Psoas muscle (tissue), 8 donors: Measurements from ENCODE around the gene TTC27. TPM values are rescaled to one million over a fixed set of nuclear protein-coding genes. Genes with fewer than 3 reads are reported as not detected.
"Not testable (repeated sequence)": the region's sequence is repeated elsewhere in the genome, so short reads cannot be mapped to it uniquely, and the experiment has no call there.

Source experiments
- ATAC-seq, 4 donors: fragments of 200-7000 bp; cut with Tn5 transposase; one replicate each; pipeline ENCODE4 v1.9.1; 2020; ENCODE audit warnings: moderate library complexity in 3 of 4, mild to moderate bottlenecking in 2 of 4
- DNase-seq, 2 donors: peaks; one replicate each; pipeline ENCODE4 v3.0.0-alpha.2; 2020
- H3K27ac ChIP-seq: fragments of 200-600 bp; one replicate; pipeline ENCODE4 v1.8.0; 2022
- H3K27me3 ChIP-seq, 3 donors: fragments of 200-600 bp in 1 of 3; one replicate each; pipeline versions ENCODE4 v1.6.1 to v1.8.0; 2013 to 2022; ENCODE audit warnings: low read length in 2 of 3, mild to moderate bottlenecking in 2 of 3, moderate library complexity in 1 of 3; ENCODE audit not compliant: insufficient read depth in 3 of 3
- H3K36me3 ChIP-seq, 2 donors: fragments of 200-600 bp in 1 of 2; one replicate each; pipeline versions ENCODE4 v1.6.1 to v1.8.0; 2013 to 2022; ENCODE audit warnings: low read depth in 1 of 2, mild to moderate bottlenecking in 1 of 2, moderate library complexity in 1 of 2; ENCODE audit not compliant: insufficient read depth in 1 of 2
- H3K4me1 ChIP-seq: fragments of 200-600 bp; one replicate; pipeline ENCODE4 v1.8.0; 2022
- H3K4me3 ChIP-seq: fragments of 200-600 bp; one replicate; pipeline ENCODE4 v1.8.0; 2022; ENCODE audit warnings: mild to moderate bottlenecking
- H3K9me3 ChIP-seq: fragments of 200-600 bp; one replicate; pipeline ENCODE4 v1.8.0; 2022
- CTCF ChIP-seq: fragments of 200-600 bp; IDR thresholded peaks from one replicate; pipeline ENCODE4 v1.8.0; 2022; ENCODE audit warnings: antibody characterized with exemption
- WGBS, 3 donors: extraction: QIAGEN DNeasy Blood & Tissue Kit; methylation state at CpG; one replicate each; pipeline versions ENCODE4 v1.1.6 to v1.1.7; 2013; 5-methylcytosine and 5-hydroxymethylcytosine counted together
- intact Hi-C, 2 donors: fragments of 100-400 bp; cut with DNase I; formaldehyde crosslinking; loops; one replicate each; pipeline versions ENCODE4 v1.11.0 to v1.14.2; 2022
- polyA plus RNA-seq, 3 donors: library from polyadenylated mRNA; stranded (reverse); fragments of 200-250 nt; gene quantifications; one replicate each; pipeline ENCODE4 v1.2.3, GENCODE V29; 2013
- total RNA-seq, 4 donors: library from RNA; stranded (reverse); fragmentation: NEBNext Ultra II Directional in 2 of 4; extraction: Animal tissue kit (Norgen Biotek cat#: 25700) in 2 of 4; gene quantifications; one replicate each; pipeline versions ENCODE4 v1.2.1 to v1.2.4, GENCODE V29; 2021 to 2023
- donor health status: healthy with polysubstance abuse.
- donor health status: DM: no; HTN: no; CAD: no; lungs with moderate emphysema.
- donor health status: Bipolar disorder and iron deficiency.
- donor health status: healthy.
- donor health status: DM: yes; HTN: yes; CAD: no.
- donor health status: DM: no; HTN: no; CAD: no.
- donor health status: DM: no; HTN: no; CAD: no.
- donor health status: DM: yes; HTN: yes; CAD: no.

The TTC27 gene
- total and polyA plus RNA-seq, 7 donors, result 8.7 to 15.4 (median 12.2) TPM

DNA sequence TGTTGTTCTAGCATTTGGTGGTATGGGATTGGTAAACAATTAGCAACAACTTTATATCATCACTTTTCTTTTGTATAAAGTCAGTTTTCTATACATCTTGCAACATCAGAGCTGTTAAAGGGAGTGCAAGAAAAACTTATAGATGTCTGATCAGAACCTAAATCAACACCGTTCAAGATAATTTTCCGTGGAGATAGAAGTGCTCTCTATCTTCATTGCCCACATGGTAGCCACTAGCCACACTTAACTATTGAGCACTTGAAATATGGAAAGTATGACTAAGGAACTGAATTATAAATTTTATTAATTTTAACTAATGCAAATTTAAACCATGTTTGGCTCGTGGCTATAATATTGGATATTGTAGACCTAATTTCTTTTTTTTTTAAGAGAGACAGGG is 5.2 kb downstream of the TTC27 start:
- intact Hi-C loops, result no loop called here
- DNase-seq, result no peak
- TF ChIP-seq CTCF, result no peak
- Histone ChIP-seq H3K27ac (no peak overlapping the region), H3K36me3 (peaks cover 5 to 77% of the 10 kb centered on the region in 2 donors), H3K4me1 (peaks cover 6% of the 10 kb centered on the region), H3K9me3 (no peaks in the 10 kb centered on the region), H3K4me3 (no peak overlapping the region), H3K27me3 (no peaks in the 10 kb centered on the region)
- ATAC-seq, result no peak
- 86 to 92% (median 91%) methylated on average over 3 of the region's 3 CpGs for WGBS, 3 donors

GRCh38 chr2:32638548-32638947 is 10.7 kb downstream of the TTC27 start:
- intact Hi-C loops, DNase-seq, H3K27me3 ChIP-seq, H3K9me3 ChIP-seq, H3K4me3 ChIP-seq, ATAC-seq, H3K27ac ChIP-seq, H3K4me1 ChIP-seq: not testable (repeated sequence)
- WGBS, 3 donors, result 93 to 97% (median 94%) methylated on average over 5 of the region's 5 CpGs
- peaks cover 8 to 99% of the 10 kb centered on the region in 2 donors for H3K36me3 ChIP-seq

- DNase-seq (no peak), ATAC-seq (no peak)
- no peak for TF ChIP-seq CTCF
- no peaks in the 10 kb centered on the region for H3K4me1 ChIP-seq
- no peaks in the 10 kb centered on the region for H3K9me3 ChIP-seq
- H3K27me3 ChIP-seq, result no peaks in the 10 kb centered on the region
- no peak overlapping the region for H3K4me3 ChIP-seq
- intact Hi-C loops, result no loop called here
- peaks cover 8 to 97% of the 10 kb centered on the region in 2 donors for H3K36me3 ChIP-seq
- no peak overlapping the region for H3K27ac ChIP-seq
- WGBS, 3 donors, result 96 to 98% (median 96%) methylated on average over 5 of the region's 5 CpGs
Observed at GRCh38 chr2:32641180-32641579, 13.3 kb downstream of the TTC27 start.

DNA sequence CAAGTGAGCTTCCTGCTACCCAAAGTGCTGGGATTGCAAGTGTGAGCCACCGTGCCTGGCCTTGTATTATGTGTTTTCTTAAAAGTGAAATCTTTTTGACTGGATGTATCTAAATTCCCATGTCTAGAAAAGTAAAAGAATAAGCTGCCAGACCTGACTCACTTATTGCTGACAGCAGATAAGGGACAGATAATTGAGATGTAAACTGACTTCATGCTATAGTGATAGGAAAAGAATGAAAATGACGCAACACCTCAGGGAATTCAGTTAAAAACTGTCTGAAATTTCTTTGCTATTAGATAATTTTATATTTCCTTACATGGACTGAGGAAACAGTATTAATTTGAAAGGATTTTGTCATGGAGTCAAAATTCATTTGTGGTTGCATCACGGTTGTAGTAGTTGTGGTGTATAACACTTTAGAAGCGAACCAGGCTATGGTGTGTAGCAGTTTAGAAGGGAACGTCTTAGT is 19.4 kb downstream of the TTC27 start:
- no peak for DNase-seq
- H3K4me1 ChIP-seq, result no peaks in the 10 kb centered on the region
- intact Hi-C loops, result no loop called here
- ATAC-seq, result no peak
- H3K9me3 ChIP-seq, result no peaks in the 10 kb centered on the region
- no peak for TF ChIP-seq CTCF
- no peak overlapping the region for H3K4me3 ChIP-seq
- H3K27ac ChIP-seq, result no peak overlapping the region
- WGBS, 3 donors, result 83 to 87% (median 85%) methylated on average over 5 of the region's 5 CpGs
- no peaks in the 10 kb centered on the region for H3K27me3 ChIP-seq
- peaks cover 6 to 92% of the 10 kb centered on the region in 2 donors for H3K36me3 ChIP-seq

DNA sequence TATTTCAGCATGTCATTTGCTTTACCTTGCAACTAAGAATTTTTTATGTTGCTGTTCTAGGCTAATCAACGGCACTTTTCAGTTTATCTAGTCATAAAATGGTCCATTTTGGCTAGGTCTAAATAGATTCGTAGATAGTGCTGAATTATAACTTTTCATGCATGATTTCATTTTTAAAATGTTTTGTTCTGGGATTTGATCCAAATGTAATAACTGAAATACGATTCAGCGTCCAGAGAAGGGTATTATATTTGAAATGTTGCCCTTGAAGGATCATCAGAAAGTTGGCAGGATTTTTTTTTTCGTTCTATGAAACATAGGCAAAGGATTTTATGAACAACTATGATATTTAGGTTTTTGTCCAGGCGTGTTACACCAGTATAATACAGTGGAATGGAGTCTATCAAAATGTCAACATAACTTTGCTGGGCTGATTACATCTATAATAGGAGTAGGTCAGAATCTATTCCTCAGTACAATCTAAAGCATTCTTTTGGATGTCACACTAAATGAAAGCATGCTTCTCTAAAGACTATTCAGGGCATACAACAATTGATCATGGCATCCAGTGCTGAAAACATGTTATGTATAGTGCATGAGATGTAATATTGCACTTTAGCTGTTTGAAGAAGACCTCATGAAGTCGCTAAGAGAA is 24.8 kb downstream of the TTC27 start:
- WGBS, 3 donors, result 41 to 58% (median 44%) methylated on average over 7 of the region's 7 CpGs

More for the DNA sequence above, 24.8 kb downstream of the TTC27 start:
- H3K36me3 ChIP-seq, result peaks cover 3 to 60% of the 10 kb centered on the region in 2 donors
- TF ChIP-seq CTCF, result no peak
- H3K4me3 ChIP-seq, result no peak overlapping the region
- no peaks in the 10 kb centered on the region for H3K27me3 ChIP-seq
- no peaks in the 10 kb centered on the region for H3K9me3 ChIP-seq
- peaks cover 9% of the 10 kb centered on the region for H3K4me1 ChIP-seq
- H3K27ac ChIP-seq, result no peak overlapping the region
- ATAC-seq, result no peak
- DNase-seq, result no peak
- intact Hi-C loops, result no loop called here
